MCF 10A (cell line): Measurements from ENCODE around the gene KDM3B. TPM values are rescaled to one million over a fixed set of nuclear protein-coding genes. Genes with fewer than 3 reads are reported as not detected.
"Not testable (repeated sequence)": the region's sequence is repeated elsewhere in the genome, so short reads cannot be mapped to it uniquely, and the experiment has no call there.

Source experiments
- BruUV-seq: library from RNA; stranded (reverse); fragments of 400-500 nt; replicated peaks from 2 replicates; lab custom pipeline; 2021; lab: Mats Ljungman, UMichigan
- CTCF ChIA-PET: fragments of 300-600 bp; sonication (Branson Sonifier 250); formaldehyde crosslinking; extraction: SDS; loops from one replicate; lab custom pipeline; 2021; ENCODE audit warnings: antibody characterized with exemption, inconsistent platforms; lab: Yijun Ruan, JAX
- POLR2A ChIA-PET: fragments of 300-600, 350-650 bp; sonication (Branson Sonifier 250); formaldehyde crosslinking; extraction: SDS; loops from one replicate; lab custom pipeline; 2020; ENCODE audit warnings: antibody characterized with exemption, inconsistent platforms; lab: Yijun Ruan, JAX
- DNase-seq: peaks from one replicate; pipeline ENCODE4 v3.0.0-alpha.2; 2018; ENCODE audit not compliant: unreplicated experiment
- H3K27ac Mint-ChIP-seq: one replicate; pipeline ENCODE4 v1.8.0; 2022; ENCODE audit warnings: mild to moderate bottlenecking, low read depth, mixed read lengths; ENCODE audit not compliant: unreplicated experiment
- H3K27me3 Mint-ChIP-seq: one replicate; pipeline ENCODE4 v1.8.0; 2022; ENCODE audit warnings: mixed read lengths; ENCODE audit not compliant: insufficient read depth, unreplicated experiment
- H3K36me3 Mint-ChIP-seq: one replicate; pipeline ENCODE4 v1.8.0; 2022; ENCODE audit warnings: mild to moderate bottlenecking, moderate library complexity, mixed read lengths; ENCODE audit not compliant: insufficient read depth, unreplicated experiment
- H3K4me1 Mint-ChIP-seq: one replicate; pipeline ENCODE4 v1.8.0; 2022; ENCODE audit warnings: mixed read lengths; ENCODE audit not compliant: insufficient read depth, unreplicated experiment
- H3K4me3 Mint-ChIP-seq: one replicate; pipeline ENCODE4 v1.8.0; 2022; ENCODE audit warnings: mild to moderate bottlenecking, moderate library complexity, mixed read lengths; ENCODE audit not compliant: unreplicated experiment
- H3K9me3 Mint-ChIP-seq: one replicate; pipeline ENCODE4 v1.8.0; 2022; ENCODE audit warnings: mixed read lengths; ENCODE audit not compliant: unreplicated experiment
- intact Hi-C: fragments of 100-400 bp; cut with micrococcal nuclease; formaldehyde crosslinking; loops from 2 replicates; pipeline ENCODE4 v1.14.1; 2022
- total RNA-seq: library from RNA; stranded (reverse); gene quantifications from 2 replicates; pipeline ENCODE4 v1.2.3, GENCODE V29; 2022
- TF ChIP-seq, protein P1 (sequence below): fragments of 200-600 bp; IDR thresholded peaks from one replicate; pipeline ENCODE4 v1.8.0; 2022; ENCODE audit warnings: antibody characterized with exemption, mild to moderate bottlenecking; ENCODE audit not compliant: unreplicated experiment

The KDM3B gene
- total RNA-seq, 1 experiment from 2014 or later = 57.8 TPM

DNA sequence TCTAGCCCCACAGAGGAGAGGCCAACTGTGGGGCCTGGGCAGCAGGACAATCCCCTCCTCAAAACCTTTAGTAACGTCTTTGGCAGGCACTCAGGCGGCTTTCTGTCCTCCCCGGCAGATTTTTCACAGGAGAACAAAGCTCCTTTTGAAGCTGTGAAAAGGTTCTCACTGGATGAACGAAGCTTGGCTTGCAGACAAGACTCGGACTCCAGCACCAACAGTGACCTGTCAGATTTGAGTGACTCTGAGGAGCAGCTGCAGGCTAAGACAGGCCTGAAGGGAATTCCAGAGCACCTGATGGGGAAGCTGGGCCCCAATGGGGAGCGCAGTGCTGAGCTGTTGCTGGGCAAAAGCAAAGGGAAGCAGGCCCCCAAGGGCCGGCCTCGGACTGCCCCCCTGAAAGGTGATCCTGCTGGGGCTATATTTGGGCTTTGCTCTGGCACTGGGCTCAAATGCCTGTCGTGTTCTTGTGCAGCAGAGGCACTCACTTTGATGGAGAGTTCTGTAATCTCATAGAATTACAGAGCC is 39.4 kb downstream of the KDM3B start:
- POLR2A ChIA-PET = interaction anchor here (0.6 to 2.4 kb wide), 4 partner anchors 11 to 163 kb away, joined by 3 to 8 read pairs (median 4); partner anchors contain the start of gene ETF1
- CTCF ChIA-PET = interaction anchor here (0.6 to 2.1 kb wide), 7 partner anchors 10 to 212 kb away, joined by 3 to 17 read pairs (median 3); partner anchors contain the start of gene KDM3B
- intact Hi-C loops = no loop called here

DNA sequence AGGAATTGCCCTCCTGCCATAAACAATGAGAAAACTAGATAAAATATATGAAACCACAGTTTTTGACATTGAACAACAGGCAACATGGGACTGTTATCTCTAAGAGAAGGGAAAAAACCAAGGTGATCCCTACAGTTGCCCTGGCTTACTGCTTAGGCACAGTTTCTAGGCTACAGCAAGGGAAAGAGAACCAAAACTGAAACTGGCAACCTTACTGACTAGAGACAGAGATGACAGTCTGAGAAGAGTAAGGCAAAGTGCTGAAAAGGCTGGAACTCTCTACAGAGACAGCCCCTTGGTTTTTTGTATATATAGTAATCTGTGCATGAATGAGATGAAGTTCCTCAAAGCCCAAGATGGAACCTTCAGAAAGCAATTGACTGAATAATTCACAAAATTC is 50.2 kb downstream of the KDM3B start:
- H3K9me3 Mint-ChIP-seq = no peaks in the 10 kb centered on the region
- H3K27me3 Mint-ChIP-seq = no peaks in the 10 kb centered on the region
- intact Hi-C loops = no loop called here
- POLR2A ChIA-PET = interaction anchor here (0.7 to 1.9 kb wide), 3 partner anchors 11 to 224 kb away, joined by 3 to 8 read pairs (median 4); partner anchors contain the start of gene KIF20A
- no TSS peak for BruUV-seq
- H3K4me3 Mint-ChIP-seq = no peak overlapping the region
- peaks cover 5% of the 10 kb centered on the region for H3K4me1 Mint-ChIP-seq
- no peak for DNase-seq
- TF ChIP-seq, protein P1, sequence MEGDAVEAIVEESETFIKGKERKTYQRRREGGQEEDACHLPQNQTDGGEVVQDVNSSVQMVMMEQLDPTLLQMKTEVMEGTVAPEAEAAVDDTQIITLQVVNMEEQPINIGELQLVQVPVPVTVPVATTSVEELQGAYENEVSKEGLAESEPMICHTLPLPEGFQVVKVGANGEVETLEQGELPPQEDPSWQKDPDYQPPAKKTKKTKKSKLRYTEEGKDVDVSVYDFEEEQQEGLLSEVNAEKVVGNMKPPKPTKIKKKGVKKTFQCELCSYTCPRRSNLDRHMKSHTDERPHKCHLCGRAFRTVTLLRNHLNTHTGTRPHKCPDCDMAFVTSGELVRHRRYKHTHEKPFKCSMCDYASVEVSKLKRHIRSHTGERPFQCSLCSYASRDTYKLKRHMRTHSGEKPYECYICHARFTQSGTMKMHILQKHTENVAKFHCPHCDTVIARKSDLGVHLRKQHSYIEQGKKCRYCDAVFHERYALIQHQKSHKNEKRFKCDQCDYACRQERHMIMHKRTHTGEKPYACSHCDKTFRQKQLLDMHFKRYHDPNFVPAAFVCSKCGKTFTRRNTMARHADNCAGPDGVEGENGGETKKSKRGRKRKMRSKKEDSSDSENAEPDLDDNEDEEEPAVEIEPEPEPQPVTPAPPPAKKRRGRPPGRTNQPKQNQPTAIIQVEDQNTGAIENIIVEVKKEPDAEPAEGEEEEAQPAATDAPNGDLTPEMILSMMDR = no peak
- peaks cover 99% of the 10 kb centered on the region for H3K36me3 Mint-ChIP-seq
- CTCF ChIA-PET = interaction anchor here (1.8 kb wide), 1 partner anchor 50 kb away, joined by 6 read pairs; the partner anchor contains the start of gene KDM3B
- H3K27ac Mint-ChIP-seq = no peak overlapping the region

More for the DNA sequence above, 39.4 kb downstream of the KDM3B start:
- H3K36me3 Mint-ChIP-seq = peaks cover 84% of the 10 kb centered on the region
- no peak overlapping the region for H3K27ac Mint-ChIP-seq
- DNase-seq = no peak
- no peaks in the 10 kb centered on the region for H3K9me3 Mint-ChIP-seq
- TF ChIP-seq, protein P1 = no peak
- BruUV-seq = no TSS peak
- H3K4me3 Mint-ChIP-seq = no peak overlapping the region
- peaks cover 11% of the 10 kb centered on the region for H3K4me1 Mint-ChIP-seq
- no peaks in the 10 kb centered on the region for H3K27me3 Mint-ChIP-seq

DNA sequence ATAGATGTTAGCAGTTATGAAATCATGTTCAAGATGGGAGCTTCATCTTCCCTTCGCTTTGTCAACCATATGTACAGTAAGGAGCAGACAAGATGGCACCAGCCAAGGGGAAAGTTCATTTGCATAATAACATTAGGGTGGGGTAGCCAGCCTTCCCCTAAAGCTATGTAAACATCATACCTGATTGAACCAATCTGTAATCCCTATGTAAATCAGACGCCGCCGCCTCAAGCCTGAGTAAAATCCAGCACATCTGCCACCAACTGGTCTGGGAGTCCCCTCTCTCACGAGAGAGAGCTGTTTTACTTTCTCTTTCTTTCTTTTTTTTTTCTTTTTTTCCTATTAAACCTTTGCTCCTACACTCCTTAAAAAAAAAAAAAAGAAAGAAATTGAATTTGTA is 55.5 kb downstream of the KDM3B start:
- Mint-ChIP-seq H3K9me3 (no peaks in the 10 kb centered on the region), H3K27me3 (no peaks in the 10 kb centered on the region), H3K4me1 (peaks cover 5% of the 10 kb centered on the region), H3K36me3 (peaks cover 87% of the 10 kb centered on the region), H3K4me3 (no peak overlapping the region), H3K27ac (no peak overlapping the region)
- DNase-seq = no peak
- no TSS peak for BruUV-seq
- TF ChIP-seq, protein P1 = no peak
- ChIA-PET POLR2A (no interaction called here), CTCF (interaction anchor here (0.6 to 9.2 kb wide), 6 partner anchors 12 to 228 kb away, joined by 3 to 104 read pairs (median 4); partner anchors contain the start of gene CDC23)
- intact Hi-C loops = no loop called here

DNA sequence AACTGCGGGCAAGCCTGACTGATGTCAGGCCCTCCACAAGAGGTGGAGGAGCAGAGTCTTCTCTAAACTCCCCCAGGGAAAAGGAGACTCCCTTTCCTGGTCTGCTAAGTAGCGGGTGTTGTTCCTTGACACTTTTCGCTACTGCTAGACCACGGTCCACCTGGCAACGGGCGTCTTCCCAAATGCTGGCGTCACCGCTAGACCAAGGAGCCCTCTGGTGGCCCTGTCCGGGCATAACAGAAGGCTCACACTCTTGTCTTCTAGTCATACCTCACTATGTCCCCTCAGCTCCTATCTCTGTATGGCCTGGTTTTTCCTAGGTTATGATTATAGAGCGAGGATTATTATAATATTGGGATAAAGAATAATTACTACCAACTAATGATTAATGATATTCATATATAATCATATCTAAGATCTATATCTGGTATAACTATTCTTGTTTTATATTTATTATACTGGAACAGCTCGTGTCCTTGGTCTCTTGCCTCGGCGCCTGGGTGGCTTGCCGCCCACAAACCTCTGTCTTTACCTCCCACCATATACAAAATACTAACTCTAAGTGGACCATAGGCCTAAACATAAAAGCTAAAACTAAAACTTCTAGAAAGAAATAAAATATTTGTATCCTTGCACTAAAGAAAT is 58.6 kb downstream of the KDM3B start:
- ChIA-PET POLR2A (interaction anchor here (0.8 to 1.2 kb wide), 4 partner anchors 60 to 233 kb away, joined by 3 to 5 read pairs (median 4); partner anchors contain the start of genes BRD8 and KIF20A), CTCF (interaction anchor here (0.6 to 9.2 kb wide), 32 partner anchors 10 to 840 kb away, joined by 3 to 104 read pairs (median 4); partner anchors contain the start of genes FAM53C, KDM3B and KIF20A)
- BruUV-seq, H3K27ac Mint-ChIP-seq, H3K9me3 Mint-ChIP-seq, H3K27me3 Mint-ChIP-seq, H3K4me1 Mint-ChIP-seq, H3K4me3 Mint-ChIP-seq: not testable (repeated sequence)
- peak; percentile 72 for DNase-seq
- TF ChIP-seq, protein P1 = peak; percentile 82
- intact Hi-C loops = loop anchor here (1.0 kb wide), 2 partner anchors 189 to 231 kb away; no protein-coding TSS in a partner anchor
- peaks cover 80% of the 10 kb centered on the region for H3K36me3 Mint-ChIP-seq
